Activated naive CD4-positive, alpha-beta T cell treated with Interleukin-2 at 50 U/mL for 16 hours (primary cell): Measurements from ENCODE around the gene ANO1.

Experiments
- DNase-seq: peaks from one replicate; pipeline ENCODE4 v3.0.0-alpha.2; 2020

ANO1 gene

GRCh38 chr11:70140711-70141485 is 62.8 kb downstream of the ANO1 start:
- no peak for DNase-seq

DNA sequence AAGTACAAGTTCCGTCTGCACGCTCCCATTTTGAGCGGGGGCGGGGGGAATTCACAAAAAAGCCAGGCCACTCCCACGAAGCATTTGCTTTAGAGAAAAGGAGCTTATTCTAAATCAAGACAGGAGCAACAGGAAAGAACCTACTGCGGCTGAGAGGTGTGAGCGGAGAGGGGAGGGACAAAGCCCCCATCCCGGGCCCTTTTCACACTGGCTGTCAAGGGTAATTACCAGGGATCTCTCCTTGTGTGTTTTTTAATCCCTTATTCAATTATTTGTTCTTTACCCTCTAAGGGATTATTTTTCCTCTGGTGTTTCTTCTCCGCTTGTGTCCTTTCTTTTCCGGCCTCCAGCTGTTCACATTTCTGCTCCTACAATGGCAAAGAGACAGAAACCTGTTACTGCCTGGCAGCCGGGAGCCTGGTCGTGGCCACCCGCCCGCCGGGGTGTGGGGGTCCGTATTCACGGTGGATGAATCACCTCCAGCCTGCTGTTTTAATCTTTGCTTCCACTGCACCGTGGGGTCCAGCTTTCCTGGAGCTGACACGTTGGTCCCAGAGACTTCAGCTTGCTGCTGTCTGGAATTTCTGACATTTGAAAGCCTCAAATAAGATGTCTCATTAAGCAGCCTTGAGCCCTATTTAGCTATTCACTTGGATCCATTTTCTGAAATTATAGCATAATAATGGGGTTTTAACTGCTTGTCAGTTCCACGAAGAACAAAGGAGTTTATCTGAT is 63.5 kb downstream of the ANO1 start:
- no peak for DNase-seq

GRCh38 chr11:70142221-70142875 is 64.2 kb downstream of the ANO1 start:
- no peak for DNase-seq

- DNase-seq = no peak
Observed at GRCh38 chr11:70144262-70144661, 66.1 kb downstream of the ANO1 start.

DNA sequence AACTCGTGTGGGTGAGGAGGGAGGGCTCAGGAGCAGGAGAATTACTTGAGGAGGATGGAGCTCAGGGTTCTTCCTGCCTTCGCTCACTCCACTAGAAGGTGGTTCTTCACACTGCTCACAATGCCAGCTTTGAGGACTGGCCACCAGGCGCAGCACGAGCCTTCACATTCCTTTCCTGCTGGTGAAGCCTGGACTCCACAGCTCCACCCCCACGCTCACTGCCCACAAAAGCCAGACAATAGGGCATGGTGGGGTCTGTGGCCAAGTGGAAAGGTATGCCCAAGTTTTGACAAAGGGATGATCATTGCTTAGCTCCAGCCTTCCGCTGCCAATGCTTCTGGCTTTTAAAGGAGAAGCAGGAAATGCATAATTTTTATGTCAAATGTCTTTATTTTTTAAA is 67.0 kb downstream of the ANO1 start:
- no peak for DNase-seq

DNA sequence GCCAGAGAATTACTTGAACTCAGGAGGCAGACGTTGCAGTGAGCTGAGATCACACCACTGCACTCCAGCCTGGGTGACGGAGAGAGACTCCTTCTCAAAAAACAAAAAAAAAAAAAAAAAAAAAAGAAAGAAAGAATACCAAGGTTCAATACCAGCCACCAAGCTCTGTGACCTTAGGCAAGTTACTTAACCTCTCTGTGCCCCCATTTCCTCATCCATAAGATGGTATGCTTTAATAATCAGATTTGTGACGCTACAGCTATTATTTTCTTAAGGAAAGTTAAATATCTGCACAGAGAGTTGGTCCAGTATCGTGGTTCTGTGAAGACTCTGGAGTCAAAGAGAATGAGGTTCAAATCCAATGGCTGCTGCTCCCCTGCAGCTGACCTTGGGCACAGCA is 67.7 kb downstream of the ANO1 start:
- no peak for DNase-seq

DNA sequence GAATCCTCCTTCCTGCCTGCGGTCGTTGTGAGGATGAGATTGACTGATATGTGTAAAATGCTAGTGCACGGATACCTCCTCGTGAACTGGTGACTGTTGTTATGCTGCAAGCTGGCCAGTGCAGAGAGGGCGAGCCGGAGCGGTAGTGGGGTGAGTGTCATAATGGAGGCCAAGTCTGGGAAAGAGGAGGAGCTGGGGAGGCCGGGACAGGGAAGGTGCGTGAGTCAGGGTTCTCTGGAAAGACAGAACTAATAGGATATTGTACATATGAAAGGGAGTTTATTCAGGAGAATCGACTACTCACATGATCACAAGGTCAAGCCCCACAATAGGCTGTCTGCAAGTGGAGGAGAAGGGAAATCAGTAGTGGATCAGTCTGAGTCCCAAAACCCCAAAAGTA is 68.2 kb downstream of the ANO1 start:
- no peak for DNase-seq

- DNase-seq = no peak
Observed at GRCh38 chr11:70146895-70147520, 68.9 kb downstream of the ANO1 start.

GRCh38 chr11:70147668-70148067 is 69.6 kb downstream of the ANO1 start:
- no peak for DNase-seq

DNA sequence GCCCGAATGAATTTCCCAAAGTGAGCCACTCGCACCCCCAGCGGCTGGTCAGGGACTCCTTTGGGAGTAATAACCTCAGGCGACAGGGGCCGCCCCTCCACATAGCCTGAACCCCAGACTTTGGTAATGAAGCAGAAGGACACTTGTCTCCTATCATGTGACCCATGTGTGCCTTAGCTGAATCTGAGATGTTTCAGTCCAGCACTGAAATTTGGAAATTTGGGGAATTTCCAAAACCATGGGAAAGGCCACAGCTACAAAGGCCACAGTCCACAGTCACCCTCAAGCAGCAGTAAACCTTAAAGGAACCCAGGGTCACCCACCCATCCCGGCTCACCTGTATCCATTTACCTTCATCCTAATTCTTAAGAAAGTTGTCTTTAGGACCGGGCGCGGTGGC is 73.6 kb downstream of the ANO1 start:
- DNase-seq = no peak

DNA sequence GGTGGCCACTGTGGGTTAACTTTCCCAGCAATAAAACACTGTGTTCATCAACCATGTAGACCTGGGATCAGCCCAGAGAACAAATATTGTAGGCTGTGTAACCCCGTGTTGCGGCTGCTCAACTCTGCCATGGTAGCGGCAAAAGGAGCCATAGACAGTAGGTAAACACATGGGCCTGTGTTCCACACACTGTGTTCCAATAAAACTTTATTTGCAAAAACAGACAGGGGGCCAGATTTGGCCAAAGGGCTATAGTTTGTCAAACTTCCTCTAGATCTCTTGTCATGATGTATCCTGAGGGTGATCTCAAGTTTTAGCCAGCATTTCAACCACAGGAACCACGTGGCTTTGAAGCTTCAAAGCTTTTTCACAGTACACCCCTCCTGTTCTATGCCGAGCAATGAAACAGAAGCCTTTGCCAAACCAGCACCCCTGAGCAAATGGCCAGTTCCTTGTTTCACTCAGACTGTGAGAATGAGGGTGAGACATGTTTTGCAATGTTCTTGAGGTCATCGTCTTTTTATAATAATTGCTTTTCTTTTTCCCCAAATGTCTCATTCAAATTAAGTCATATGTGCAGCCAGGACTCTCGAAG is 75.1 kb downstream of the ANO1 start:
- DNase-seq = no peak

GRCh38 chr11:70155386-70155785 is 77.3 kb downstream of the ANO1 start:
- DNase-seq = no peak

GRCh38 chr11:70156291-70157037 is 78.3 kb downstream of the ANO1 start:
- no peak for DNase-seq

DNA sequence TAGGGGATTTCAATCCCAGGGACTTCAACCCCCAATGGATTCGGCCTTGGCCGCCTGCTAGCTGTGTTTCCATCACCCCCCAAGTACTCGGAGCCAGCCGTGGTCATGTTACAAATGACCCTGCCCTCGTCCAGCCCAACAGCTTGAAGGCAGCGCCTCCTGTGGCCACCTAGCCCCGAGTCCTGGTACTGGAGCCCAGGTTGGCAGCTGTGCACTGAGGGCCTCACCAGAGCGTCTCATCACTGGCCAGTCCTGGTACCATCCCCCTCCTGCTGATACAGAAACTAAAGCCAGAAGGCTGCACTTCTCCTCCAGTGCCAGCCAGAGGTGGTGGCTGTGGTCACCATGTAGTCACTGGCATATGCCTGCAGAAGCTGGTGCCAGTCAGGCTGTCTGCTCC is 80.1 kb downstream of the ANO1 start:
- DNase-seq = no peak

DNA sequence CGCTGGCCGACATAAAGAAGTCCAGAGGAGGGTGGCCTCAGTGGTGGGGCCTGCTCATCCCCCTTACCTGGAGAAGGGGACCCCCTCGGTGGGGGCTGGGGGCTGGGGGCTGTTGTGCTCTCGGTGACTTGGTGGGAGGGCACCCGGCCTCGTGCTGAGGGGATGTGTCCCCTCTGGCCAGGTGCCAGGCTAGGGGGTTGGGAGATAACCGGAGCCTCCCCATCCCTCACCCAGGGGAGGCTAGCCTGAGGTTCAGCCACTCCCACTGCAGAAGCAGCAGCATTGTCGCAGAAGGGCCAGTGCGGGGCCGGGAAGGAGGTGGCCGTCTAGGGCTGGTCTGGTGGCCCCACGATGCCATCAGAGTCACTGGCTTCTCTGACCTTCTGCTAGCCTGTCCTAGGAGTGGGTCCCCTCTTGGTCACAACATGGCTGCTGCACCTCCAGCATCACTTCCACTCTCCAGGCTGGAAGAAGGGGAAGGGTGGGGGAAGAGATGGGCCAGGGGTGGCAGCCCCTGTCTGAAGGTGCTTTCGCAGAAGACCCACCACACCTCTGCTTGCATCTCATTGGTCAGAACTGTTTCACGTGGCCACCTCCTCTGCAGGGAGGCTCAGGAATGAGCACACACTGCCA is 80.8 kb downstream of the ANO1 start:
- no peak for DNase-seq

DNA sequence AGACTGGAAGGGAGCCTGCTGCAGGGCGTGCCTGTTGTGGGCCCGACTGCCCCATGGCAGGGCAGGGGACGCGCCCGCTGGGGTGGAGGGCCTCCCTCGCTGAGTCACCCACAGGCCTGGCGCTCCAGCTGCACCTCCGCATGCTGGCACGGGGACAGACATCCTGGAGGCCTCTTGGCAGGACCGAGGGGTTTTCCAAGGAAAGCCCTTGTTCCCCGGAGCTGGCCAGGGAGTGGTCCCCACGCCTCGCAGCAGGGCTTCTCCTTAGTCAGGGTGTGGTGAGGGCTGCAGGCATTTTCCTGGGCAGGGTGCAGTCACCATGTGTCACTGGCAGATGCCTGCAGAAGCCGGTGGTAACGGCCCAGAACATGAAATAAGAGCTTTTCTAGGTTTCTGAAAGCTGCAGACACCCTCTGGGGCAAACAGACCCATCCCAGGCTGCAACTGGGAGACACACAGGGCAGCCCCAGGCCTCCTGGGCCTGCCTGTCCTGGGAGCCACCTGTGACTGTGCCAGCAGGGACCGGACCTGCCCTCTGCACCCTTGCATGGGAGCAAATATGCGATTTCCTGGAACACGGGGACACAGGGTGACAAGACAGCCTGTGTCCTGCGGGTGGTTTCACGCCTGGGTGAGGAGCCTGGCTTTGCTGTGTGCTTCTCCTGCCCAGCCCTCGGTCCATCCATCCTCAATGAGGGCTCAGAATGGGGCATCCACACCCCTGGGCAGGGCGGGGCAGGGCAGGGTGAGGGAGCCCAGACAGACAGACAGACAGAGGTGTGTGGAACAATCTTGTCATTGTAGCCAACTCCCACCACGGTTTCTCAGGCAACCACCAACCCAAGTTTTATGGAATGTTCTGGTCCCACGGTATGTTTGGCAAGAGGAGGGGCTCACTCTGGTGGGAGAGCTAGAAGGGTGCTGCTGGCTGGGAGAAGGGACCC is 81.8 kb downstream of the ANO1 start:
- DNase-seq = no peak

DNA sequence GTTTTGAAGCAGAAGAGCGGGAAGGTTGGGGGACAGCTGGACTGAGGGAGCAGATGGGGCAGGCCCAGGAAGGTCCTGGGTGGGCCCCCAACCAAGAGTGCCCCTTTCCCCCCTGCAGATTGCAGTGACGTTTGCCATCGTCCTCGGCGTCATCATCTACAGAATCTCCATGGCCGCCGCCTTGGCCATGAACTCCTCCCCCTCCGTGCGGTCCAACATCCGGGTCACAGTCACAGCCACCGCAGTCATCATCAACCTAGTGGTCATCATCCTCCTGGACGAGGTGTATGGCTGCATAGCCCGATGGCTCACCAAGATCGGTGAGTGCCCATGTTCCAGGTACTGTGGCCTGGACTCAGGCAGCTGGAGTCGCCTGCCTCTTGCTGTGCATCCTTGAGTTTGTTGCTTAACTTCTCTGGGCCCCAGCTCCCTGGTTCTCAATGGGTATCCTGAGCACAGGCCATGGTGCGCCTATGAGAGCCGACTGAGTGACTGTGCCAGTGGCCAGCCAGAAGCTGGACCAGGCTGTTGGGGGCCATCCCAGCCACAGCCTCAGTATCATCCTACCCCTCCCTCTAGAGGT is 83.0 kb downstream of the ANO1 start:
- DNase-seq = no peak

DNA sequence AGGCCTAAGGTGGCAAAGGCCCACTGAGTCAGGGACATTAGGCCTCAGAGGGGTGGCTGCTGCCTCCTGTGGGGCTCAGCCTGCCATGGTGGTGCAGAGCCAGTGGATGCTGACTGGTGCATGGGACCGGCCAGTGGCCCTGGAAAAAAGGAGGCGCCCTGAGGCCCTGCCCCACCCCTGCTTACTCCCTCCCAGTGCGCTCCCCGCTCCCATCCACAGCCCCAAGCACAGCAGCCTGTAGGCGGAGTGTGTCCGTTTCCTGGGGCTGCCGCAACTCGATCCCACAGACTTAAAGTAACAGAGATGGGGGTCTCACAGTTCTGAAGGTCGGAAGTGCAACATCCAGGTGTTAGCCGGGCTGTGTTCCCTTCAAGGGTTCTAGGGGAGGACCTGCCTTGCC is 86.6 kb downstream of the ANO1 start:
- DNase-seq = no peak

DNA sequence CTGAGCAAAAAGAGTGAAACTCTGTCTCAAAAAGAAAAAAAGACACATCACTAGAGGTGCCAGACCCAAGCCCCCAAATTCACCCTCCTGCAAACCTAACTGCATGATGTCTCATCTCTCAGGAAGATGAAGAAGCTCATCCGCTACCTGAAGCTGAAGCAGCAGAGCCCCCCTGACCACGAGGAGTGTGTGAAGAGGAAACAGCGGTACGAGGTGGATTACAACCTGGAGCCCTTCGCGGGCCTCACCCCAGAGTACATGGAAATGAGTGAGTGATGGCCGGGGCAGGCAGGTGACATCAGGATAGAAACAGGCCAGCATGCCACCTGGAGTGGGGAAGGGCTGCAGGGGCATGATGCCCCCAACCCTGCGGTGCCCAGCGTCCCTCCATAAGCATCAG is 89.0 kb downstream of the ANO1 start:
- no peak for DNase-seq

DNA sequence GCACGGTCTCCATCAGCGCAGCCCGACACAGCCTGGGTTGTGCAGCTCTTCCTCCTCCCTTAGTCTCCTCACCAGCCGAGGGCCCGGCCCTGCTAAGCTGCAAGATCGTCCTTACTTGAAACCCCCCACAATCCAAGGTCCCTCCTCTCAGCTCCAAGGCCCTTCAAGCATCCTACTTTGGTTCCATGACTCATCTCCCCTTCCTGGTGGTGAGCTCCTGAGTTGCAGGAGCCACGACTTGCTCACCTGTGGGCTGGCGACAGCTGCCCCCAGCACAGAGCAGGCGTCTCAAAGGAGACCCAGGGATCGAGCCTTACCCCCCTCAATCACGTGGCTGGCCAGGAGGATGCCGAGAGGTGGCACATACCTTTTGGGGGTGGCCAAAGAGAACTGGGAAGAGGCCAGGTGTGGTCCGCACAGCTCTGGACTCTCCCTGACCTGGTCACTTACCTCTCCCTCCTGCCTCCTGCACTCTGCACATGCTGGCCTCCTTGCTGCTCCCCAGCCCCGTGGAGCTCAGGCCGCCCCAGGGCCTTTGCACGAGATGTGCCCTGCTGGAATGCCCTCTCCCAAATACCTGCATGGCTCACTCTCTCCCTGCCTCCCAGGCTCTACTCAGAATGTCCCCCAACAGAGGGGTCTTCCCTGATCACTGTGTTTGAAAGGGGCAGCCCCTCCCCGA is 89.7 kb downstream of the ANO1 start:
- DNase-seq = no peak
